CD4-positive, alpha-beta T cell treated with Interleukin-15 for 4 hours (primary cell): ENCODE results near the gene CBFA2T3.

Source experiments
- DNase-seq: peaks from one replicate; pipeline ENCODE4 v3.0.0-alpha.2; 2020; ENCODE audit warnings: low spot score

CBFA2T3 gene

DNA sequence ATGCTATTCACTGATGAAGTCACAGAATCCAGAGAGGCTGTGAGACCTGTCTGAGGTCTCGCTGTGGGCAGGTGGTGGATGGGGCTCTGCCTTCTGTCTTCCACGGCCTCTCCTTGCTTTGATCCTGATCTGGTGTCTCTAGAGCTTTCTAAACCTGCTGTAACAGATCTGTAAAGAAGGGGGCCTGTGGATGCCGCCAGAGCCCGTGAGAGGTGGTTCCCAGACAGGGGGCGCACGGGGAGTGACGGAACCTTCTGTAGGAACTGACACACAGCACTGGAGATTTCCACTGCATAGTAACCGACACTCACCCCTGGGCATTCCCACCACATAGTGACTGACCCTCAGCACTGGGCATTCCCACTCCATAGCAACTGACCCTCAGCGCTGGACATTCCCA is 16.0 kb downstream of the CBFA2T3 start:
- DNase-seq: no peak

DNA sequence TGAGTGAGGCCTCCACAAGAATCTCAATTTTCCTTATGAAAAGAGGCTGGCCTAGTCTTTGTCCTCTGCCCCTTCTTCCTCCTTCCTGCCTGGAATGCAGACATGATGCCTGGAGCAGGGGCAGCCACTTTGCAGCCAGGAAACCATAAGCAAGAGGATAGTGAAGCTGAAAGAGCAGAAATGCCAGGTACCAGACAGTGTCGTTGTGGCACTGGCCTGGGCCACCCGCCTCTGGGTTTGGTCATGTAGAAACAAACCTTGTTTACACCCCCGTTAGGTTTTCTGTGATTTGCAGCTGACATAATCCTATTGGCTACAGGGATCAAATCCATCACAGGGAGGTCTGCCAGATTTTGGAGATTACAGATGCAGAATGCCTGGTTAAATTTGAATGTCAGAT is 16.5 kb downstream of the CBFA2T3 start:
- no peak for DNase-seq

DNA sequence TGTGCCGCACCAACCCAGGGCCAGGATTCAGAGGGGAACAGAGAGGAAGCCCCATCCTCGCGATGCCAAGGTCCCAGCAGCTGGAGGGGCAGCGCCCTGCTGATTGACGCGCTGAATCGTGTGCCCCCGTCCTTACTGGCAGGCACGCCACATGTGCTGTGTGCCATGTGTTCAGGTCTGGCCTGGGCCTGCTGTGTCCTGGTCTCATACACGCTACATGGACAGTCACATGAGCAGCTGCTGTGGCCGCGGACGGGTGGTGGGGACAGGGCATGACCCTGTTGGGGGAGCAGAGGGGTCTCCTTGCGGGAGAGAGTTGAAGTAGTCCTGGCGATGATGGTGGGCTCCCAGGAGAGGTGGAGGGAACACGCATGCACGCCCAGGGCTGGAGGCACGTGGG is 18.0 kb downstream of the CBFA2T3 start:
- DNase-seq: no peak

DNA sequence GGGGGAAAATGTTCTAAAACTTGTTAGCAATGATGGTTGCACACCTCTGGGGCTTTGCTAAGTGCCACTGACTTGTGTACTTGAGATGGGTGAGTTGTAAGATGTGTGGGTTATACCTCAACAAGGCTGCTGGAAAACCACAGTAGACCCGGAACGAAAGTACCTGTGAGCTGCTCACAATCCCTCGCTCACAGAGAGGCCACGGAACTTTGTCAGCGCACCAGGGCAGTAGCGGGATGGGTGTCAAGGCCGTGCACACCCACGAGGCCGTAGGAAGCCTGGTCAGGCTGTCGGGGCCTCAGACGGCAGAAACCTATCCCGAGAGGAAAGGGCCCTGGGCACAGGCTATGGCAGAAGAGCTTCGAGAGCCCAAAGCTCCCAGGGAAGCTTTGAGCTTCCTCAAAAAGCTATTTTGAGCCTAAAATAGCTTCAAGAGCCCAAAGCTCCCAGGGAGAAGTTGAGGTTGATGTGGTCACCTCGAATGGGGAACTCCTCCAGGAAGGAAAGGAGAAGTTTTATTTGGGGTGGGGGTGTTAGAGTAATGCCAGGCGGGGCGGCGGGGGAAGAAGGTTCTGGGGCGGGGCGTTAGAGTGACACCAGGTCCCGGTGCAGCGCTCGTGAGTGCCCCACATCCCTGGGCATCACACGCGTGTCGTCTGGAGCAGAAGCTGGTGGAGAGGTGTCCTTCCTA is 19.0 kb downstream of the CBFA2T3 start:
- no peak for DNase-seq

DNA sequence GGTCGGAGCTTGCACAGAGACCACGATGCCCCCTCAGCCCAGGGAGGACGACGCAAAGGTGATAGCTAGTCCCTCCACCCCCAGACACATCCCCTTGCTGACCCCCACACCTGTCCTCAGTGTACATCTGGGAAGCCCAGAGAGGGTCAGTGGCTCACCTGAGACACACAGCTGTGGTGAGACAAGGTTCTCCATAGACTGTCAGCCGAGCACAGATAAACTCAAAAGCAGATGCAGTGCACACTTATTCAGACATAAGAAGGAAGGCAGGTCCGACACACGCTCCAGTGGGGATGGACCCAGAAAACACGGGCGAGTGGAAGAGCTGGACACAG is 19.6 kb downstream of the CBFA2T3 start:
- no peak for DNase-seq

DNA sequence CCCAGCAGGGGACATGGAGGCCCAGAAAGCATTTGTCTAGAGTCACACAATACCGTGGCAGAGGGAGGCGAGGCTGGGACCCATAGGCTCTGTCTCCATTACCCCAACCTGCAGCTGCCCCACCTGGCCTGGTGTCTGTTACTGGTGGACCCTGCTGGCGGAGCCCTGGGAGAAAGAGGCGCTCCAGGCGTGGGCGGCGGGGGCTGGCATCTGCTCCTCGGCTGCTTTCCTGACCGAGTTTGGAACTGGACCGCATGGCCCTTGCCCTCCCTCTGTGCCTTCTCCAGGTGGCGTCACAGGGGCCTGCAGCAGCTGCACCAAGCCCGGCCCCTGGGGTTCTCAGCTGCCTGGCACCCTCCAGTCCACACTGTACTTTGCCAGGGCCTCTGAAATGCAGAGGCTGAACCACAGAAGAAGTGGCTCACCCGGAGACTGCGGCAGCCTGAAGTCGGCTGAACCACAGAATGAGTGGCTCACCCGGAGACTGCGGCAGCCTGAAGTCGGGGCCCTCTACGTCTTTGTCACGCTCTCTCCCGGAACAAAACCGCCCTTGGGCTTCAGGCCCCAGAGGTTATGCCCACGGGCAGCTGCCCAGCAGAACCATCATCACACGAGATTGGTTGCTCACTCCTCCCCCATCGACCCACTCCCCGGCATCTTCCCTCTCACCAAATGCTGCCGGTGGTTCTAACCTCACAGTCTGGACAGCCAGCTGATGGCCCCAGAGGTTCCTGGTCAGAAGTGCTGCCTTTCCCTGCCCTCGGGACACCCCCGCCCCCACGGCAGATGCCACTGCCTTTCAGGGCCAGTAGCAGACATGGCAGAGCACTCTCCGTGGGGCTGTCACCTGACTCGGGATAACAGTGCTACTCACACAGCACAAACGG is 20.2 kb downstream of the CBFA2T3 start:
- no peak for DNase-seq

DNA sequence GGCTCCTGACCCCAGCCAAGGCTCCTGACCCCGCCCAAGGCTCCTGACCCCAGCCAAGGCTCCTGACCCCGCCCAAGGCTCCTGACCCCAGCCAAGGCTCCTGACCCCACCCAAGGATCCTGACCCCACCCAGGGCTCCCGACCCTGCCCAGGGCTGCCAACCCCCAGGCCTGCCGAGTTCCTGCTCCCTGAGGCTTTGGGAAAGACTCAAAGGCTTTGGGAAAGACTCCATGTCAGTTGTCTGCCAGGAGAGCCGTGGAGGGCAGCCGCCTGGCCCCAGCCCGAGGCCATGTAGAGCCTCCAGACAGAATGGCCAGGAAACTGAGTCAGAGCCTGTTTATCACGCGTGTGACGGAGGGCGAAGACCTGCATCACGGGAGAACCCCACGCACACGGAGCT is 21.1 kb downstream of the CBFA2T3 start:
- DNase-seq: no peak

DNA sequence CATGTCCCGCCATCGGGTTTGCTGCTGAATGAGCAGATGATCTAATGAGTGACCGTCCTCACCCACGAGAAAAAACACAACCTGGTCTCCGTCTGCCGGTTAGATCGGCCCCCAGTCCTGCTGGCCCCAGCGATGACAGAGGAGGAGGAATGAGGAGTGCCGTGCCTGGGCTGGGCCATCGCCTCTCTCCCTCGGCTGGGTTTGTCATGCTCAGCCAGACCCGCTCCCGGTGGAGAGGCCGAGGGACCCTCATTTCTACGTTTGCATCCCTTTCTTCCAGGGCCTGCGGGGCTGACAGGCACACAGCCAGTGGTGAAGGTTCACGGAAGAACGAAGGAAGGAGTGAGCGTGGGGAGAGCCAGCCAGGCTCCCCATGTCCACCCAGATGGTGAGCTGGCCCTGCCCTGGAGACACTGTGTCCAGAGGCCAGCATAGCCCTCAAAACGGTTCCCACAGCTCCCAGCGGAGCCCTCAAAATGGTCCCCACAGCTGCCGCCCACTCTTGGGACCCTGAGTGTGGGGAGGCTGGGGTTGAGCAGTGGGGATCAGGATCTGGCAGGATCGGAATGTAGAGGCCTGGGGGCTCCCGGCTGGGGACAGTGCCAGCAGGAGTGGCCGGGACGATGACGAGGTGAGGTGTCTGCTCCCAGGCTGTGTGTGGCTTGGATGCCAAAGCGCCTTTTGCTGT is 23.9 kb downstream of the CBFA2T3 start:
- no peak for DNase-seq

DNA sequence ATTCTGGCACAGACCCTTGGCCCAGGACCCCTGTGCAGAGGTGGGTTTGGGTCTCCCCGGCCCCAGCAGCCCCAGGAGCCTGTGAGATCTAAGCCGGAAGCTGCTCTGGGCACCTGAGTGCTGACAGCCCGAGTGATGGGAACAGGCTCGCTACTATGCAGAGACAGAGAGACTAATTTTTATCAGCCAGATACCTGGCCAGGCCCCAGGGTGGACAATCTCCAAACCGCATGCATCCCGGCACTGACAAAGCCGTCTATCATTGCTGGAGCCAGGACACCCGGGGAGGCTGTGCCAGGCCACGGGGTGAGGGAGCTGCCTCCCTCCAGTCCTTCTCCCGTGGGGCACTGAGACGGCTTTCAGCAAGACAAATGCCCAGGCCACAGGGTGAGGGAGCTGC is 25.0 kb downstream of the CBFA2T3 start:
- no peak for DNase-seq

DNA sequence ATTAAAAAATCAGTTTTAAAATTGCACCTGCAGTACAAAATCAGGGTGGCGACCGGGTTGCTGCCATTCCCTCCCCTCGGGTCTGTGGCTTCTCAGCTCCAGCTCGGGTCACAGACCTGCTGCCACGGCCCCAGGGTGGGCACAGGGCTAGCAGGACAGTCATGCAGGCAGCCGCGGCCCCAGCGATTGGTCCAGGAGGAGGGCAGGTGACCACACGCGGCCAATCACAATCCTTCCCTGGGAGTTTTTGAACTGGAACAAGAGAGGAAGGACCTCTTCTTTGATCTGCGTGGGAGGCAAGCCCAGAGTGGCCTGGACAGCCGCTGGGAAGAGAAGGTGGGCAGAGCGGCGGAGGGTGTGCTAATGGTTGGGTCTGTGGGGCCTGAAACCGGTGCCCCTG is 25.5 kb downstream of the CBFA2T3 start:
- DNase-seq: no peak

DNA sequence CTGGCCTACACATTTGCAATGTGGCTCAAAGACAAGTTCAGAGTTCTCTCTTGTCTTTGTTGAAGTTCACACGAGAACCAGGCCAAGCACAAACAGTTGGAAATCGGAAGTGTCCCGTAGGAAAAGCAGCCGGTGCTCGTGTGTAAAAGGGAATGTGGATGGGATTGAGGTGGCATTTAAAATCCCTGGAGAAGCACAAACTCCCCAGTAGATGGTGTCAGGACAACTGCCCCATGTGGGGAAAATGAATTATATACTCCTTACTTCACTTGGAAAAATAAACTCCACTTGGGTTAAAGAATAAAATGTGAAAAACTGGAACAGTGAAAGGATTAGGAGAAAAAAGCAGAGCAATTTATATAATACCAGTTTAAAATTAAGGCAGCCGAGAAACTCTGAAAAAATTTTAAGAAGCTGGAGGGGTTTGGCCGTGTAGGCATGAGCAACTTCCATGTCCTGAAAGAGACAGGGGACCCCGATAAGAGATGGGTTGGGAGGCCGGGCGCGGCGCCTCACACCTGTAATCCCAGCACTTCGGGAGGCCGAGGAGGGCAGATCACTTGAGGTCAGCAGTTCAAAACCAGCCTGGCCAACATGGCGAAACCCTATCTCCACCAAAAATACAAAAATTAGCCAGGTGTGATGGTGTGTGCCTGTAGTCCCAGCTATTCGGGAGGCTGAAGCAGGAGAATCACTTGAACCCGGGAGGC is 28.1 kb downstream of the CBFA2T3 start:
- no peak for DNase-seq

DNA sequence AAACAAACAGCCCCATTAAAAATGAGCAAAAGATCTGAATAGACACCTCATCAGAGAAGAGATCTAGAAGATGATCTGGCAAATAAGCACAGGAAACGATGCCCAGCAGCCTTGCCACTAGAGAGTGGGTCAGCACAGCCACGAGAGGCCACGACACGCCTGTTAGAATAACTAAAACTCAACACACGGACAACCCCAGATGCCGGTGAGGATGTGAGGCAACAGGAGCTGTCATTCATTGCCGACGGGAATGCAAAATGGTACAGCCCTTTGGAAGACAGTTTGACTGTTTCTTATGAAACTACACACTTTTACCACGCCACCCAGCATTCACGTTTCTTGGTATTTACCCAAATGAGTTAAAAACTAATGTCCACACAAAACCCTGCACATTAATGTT is 31.5 kb downstream of the CBFA2T3 start:
- DNase-seq: no peak

DNA sequence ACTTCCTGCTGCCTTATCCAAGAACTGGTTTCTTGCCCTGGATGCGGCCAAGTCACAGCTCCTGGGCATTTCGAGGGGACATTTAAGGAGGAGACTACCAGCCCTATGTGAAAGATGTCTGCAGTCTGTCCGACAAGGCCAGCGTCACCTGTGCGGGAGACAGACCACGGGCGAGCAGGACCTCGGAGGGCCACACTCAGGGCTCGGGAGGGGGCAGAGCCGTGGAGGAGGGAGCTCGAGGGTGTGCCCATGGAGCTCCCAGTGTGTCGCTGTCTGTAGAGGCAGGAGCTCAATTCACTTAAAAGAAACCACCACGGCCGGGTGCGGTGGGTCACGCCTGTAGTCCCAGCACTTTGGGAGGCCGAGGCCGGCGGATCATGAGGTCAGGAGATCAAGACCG is 33.3 kb downstream of the CBFA2T3 start:
- DNase-seq: no peak

DNA sequence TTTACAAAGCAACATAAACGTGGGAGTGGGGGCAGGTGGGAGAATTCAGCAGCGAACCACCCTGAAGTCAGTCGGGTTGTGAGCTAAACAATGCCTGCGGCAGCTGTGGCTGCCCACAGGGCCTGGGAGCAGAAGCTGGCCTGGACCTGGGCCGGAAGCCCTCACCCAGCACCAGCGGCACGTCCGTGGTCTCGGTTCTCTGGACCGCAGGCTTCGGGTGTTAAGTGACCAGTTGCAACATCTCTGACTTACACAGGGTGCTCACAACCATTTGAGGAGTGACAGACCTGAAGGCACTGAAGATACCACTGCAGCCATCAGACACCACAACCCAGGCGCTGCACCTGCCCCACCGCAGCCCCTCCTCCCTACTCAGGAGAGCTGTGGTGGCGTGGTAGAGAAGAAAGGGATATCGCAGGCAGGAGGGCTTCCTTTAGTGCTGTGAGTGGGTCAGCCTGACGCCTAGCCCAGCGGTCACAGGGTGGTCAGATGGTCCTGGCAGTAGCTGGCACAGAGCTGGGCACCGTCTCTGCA is 33.8 kb downstream of the CBFA2T3 start:
- no peak for DNase-seq

DNA sequence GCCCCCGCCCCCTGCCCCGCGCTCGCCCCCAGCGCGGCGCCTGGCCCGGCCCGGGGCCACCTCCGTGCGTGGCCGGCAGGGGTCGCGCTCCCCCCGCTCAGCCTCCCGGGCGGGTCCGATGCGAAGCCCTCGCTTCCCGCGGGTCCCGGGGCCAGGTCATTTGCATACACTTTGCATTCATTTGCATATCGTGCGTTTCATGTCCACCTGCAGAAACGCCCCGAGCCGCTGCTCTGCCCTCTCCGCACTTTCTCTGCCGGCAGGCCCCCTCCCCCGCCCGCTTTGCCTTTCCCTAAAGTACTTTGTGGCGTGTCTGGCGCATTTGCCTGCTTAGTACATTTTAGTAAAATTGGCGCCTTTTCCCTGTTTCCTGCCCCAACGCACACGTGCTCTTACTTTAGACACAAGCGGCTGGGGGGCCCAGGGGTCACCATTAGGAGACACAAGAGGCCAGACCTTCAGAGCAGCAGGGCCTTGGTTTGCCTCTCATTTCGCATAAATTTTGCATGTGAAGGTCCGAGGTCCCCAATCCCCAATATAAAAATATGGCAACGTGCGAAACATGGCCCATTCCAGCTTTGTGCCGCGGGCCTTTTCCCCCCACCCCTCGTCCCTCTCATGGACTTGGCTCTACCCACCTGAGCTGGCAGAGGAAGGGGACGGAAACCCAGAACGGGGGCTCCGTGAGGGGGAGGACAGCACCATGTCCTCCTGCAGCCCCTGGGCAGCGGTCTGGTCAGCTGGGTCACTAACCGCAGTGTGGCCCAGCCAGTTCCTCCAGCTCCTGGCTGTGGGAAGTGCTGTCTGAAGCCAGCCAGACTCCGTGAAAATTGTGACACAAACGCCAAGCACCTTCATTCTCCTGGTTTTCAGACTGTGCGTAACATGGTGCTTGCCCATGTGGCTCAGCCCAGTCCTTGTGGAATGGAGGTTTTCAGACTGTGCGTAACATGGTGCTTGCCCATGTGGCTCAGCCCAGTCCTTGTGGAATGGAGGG is 34.8 kb downstream of the CBFA2T3 start:
- peak; percentile 49 for DNase-seq

DNA sequence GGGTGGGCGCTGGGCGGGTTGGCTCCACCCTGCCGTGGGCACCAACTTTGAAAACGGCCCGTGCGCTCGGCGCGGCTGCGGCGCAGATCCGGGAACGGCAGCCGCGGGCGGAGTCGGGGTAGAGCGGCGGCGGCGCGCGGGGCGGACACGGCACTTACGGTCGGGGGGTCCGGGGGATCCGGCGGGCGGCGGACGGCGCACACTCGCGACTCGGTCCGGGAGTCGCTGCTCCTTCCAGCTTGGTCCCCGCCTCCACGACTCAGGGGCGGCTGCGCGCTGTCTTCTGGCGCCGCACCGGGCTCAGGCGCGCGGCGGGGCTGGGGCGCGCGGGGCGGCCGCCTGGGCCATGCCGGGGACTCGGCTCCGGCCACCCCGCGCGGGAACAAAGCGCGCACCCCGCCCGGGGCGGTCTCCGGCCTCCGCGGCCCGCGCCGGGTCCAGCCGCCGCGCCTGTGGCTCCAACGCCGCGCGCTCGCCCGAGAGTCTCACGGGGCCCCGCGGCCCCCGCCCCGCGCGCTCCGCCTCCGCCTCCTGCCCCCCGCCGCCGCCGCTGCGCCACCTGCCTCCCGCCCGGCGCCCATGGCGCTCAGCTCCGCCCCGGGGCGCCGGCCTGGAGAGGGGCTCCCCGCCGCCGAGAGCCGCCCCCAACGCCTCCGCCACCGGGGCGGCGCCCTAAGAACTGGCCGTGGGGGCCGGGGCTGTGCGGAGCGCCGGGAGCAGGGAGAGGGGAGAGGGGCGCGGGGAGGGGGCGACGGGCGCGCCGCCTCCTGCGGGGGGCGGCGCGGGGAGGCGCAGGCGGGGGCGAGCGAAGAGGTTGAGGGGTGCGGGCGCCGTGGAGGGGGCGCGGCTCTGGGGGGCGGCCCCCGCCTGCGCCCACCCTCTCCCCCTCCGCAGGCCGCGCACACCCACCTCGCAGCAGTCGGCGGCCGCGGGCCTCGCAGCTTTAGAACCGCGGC is 35.9 kb downstream of the CBFA2T3 start:
- no peak for DNase-seq

DNA sequence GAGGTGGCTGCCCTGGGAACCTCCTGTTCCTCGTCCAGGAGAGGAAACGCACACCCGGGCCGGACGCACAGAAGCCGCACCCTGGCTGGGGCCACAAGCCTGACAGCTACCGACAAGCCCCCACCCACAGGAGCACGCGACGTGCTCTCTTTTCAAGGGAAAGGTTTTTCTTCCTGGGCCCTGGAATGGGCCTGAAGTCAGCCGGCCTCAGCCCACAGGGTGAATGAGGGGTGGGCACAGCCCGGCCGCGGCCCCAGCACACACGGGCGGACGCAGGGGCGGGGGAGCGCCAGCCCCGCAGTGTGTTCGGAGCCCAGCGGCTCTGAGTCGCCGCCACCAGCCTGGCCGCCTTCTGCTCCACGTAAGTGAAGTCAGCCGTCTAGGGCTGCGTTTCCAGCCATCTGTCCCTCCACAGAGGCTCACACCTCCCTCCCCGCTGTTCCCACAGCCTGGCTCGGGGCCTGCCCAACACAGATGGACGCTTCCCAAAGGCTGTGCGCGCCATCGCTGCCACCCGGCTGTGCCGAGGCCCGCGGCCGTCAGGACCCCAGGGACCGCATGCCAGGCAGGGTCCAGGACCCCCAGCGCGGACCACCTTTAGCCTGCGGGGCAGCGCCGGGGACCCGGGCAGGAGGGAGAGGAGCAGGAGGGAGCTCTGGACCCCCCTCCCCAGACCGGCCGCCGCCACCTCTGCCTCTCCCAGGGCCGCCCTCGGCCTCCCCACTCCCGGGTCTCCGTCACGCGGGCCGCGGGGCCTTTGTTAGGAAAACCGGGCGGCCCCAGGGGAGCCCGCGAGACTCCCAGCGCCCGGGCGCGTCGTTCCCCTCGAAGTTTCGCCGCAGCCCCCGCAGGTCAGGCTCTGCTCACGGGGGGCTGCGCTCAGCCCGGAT is 36.8 kb downstream of the CBFA2T3 start:
- DNase-seq: no peak

DNA sequence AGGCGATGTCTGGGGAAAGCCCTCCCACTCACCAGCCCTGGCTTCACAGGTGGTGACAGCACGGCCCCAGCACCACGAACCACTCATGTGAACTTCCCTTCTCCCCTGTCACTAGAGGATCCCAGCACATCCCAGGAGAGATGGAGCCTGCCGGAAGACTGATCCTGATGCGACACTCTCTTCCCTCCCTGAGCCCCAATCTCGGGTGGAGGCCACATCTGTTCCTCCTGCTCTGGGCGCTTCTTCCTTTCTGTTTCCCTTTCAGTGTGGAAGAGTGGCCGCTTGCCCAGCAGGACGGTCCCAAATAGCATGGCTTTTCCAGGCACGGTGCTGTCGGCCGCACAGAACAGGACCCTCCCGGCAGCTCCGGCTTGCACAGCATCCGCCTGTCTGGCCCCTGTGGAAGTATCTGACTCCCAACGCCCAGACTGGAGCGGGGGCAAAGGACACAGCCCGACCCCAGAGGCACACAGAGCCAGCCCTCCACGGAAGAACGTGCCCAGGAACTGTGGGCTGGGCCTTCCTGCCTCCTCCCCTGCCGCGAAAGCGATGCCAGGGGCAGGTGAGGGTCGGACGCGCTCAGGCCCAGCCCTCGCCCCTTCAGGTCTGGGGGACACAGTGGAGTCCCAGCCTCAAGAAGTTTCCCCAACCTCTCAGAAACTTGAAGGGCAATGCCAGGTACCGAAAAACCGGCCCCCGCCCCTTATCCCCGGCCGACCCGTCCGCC is 37.6 kb downstream of the CBFA2T3 start:
- no peak for DNase-seq
